NCI-H2171 treated with DMSO at 0.1 percent for 48 hours (cell line): Measurements from ENCODE around the gene HLA-DPA1.

Source experiments
- DNase-seq: peaks from one replicate; lab custom pipeline; 2025; lab: John Stamatoyannopoulos, UW

HLA-DPA1 gene

DNA sequence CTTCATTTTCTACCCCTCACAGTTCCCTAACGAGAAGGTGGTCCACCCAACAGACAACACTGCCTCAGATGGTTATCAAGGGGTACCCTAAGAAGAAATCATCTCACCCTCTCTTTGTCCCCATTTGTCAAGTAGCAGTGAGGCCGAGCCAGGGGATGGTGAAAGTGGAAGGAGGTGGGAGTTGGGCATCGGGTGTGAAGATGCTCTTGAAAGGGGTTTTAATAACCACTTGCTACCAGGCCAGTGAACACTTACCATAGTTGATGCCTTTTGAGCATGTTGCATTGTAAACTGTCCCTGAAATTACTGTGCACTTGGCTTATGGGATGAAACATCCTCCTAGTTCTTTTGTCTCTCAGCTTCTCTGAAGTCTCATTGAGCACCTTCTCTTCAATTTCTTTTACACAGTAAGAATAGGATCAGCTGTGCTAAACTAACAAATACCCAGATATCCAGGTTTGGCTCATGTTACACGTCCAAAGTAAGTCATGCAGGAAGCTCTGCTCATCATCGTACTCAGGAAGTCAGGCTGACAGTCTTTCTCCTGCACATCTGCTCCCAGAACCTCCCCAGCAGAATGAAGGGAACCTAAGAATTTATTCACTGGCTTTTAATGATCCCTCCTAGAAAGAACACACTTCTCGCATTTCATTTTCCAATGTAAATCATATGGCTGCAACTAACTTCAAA, 15.6 kb upstream of the HLA-DPA1 start:
- DNase-seq: peak; percentile 5

DNA sequence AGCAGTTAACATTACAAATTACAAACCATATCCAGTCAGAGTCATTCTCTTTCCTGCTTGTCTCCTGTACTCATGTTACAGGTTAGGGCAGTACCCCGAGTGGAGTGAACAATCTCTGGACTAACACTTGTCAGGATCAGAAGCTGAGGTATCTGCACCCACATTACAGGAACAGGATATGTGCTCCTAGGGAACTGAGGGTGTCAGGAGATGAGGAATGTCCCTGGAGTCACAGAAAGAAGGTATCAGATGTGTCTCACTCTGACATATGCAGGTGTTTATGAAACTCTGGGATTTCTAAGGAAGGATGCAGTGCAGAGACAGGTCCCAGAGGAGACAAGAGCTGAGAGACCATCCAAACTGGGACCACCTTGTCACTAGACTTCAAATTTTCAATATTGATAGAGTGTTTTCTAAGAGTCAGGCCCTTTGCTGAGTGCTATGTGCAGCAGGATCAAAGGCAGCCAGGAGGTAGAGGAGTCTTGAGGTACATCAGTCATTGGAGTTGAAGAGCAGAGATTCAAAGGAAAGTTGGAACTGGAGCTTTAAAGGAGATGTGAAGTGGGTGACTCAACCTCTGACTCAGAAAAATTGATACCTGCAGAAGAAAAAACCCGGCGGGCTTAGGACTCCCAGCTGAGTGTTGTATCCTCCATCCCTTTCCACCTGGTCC, 14.9 kb upstream of the HLA-DPA1 start:
- DNase-seq: no peak

DNA sequence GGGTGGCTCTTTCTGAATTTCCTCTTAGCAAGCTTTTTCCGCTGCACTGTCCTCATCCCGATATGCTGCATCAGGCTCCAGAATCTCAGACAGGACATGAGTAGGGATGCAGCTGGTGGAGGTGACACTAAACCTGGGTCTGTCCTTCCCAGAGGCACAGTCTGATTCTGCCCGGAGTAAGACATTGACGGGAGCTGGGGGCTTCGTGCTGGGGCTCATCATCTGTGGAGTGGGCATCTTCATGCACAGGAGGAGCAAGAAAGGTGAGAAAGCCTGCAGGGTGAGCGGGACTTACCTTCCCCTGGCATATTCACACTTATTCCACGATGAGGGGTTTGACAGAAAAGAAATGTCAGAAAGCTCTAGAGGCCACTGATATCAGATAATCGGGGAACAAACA, 12.2 kb upstream of the HLA-DPA1 start:
- no peak for DNase-seq

DNA sequence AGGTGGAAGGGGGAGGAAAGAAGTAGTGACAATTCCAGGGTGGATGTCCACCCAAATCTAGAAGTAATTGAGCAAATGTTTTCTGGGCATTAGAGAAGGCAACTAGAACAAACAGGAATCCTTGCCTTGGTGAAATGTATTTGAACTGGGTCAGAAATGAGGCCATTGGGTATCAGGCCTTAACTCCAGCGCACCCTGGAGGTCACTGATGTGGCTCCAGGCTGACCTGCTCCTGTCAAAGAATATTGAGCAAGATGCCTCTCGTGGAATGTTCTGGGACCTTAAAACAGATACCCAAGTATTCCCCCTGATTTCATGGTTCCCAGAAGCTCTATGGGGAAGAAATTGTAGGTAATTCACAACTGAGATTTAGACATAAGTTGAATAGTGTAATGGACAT, 9.3 kb upstream of the HLA-DPA1 start:
- no peak for DNase-seq

DNA sequence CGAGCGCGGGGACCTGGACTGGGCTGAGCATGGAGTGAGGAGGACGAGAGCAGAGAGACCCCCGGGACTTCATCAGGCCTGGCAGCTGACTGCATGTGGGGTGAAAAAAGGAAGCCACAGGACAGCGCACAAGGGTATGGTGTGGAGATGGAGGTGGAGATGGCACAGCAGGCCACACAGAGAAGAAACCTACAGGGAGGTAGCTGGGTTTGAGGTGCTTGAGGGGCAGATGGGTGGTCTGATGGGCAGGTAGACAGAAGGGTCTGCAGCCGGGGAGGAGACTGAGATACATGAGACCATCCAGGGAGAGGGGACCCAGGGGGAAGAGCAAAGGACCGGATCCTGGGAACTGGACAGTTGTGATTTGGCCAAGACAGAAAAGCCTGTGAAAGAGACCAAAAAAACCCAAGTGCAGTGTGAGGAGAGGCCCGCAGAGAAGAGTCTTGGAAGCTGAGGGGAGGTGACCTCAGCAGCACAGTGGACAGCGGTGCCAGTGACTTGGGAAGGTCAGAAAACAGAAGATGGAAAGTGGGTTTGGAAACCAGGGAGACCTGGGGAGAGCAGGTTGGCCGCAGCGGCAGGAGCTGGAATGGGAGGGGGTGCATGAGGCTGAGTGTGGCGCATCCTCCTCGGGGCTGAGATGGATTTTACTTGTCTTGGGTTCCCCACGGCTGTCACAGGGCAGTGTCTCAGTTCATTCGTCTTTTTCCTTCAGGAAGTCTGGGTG, 7.8 kb upstream of the HLA-DPA1 start:
- DNase-seq: no peak

DNA sequence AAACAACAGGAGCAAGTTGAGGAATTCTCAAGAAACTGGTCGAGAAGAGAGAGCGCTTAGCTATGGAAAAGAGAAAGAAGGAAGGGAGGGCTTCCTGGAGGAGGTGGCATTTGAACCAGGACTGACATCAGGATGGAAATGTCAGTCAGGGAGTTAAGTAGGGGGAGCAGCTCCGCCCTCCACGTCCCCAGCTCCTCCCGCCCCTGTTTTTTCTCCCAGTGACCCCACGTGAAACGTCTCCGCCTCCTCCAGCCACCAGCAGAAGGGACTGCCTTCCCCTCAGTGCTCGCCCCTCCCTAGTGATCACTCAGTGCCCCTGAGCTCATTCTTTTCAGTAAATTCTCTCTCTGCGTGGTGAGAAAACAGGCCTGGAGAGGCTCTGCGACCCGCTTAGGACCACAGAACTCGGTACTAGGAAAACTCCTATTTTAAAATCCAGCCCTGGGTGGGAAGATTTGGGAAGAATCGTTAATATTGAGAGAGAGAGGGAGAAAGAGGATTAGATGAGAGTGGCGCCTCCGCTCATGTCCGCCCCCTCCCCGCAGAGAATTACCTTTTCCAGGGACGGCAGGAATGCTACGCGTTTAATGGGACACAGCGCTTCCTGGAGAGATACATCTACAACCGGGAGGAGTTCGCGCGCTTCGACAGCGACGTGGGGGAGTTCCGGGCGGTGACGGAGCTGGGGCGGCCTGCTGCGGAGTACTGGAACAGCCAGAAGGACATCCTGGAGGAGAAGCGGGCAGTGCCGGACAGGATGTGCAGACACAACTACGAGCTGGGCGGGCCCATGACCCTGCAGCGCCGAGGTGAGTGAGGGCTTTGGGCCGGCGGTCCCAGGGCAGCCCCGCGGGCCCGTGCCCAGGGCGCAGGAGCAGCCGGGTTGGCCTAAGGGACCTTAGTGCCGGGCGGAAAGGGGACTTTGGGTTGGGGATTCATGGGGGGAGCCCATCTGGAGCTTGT, 7.0 kb upstream of the HLA-DPA1 start:
- no peak for DNase-seq

DNA sequence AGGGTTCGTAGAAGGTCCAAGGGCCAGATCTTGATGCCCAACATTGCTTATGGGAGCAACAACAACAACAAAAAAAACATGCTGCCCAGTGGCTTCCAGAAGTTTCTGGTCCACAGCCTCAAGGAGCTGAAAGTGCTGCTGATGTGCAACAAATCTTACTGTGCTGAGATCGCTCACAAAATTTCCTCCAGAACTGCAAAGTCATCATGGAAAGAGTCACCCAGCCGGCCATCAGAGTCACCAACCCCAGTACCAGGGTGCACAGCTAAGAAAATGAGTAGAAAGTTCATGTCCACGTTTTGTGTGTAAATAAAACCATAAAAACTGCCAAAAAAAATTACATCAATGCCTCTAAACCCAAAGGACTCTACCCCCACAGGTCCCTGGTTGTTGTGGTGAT, 6.1 kb upstream of the HLA-DPA1 start:
- no peak for DNase-seq

DNA sequence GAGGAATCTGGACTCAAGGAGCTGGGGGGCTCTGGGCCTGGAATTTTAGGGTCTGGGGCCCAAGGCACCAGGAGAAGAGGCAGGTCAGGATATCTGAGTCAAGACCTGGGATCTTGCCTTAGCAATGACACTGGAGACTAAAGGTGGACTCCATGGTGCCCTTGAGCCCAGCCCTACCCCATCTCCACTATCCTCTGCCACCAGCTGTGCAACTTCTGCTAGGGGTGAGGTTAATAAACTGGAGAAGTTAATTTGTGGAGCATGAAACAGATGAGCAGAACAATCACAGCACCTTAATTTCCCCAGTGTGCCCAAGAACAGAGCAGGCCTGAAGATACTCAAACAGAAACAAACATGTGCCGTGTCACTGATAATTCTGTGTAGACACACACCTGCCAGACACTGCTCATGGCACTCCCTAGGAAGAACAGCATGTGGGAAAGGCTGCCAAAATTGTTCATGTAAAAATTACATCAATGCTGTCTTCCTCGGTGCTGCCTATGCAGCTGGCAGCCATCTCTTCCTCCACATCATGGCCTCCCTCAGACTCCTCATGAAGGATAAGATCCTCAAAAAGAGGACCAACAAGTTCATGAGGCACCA, 5.6 kb upstream of the HLA-DPA1 start:
- no peak for DNase-seq

DNA sequence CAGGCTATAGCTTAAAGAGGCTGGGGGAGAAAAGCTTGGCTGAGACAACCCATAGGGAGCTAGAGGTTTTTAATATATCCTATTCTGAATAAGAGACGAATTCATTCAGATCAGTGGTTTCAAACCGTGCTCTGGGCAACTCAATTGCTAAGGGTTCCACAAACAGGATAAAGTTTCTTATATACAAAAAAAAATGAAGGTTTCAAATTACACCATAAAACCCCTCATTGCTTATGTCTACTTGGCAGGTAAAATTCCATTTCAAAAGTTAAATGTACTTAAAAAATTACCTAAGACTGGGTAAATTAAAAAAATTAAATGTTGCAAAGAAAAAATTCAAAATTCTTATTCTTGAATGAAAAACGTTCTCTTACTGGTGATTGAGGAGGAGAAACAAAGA, 5.0 kb upstream of the HLA-DPA1 start:
- no peak for DNase-seq

DNA sequence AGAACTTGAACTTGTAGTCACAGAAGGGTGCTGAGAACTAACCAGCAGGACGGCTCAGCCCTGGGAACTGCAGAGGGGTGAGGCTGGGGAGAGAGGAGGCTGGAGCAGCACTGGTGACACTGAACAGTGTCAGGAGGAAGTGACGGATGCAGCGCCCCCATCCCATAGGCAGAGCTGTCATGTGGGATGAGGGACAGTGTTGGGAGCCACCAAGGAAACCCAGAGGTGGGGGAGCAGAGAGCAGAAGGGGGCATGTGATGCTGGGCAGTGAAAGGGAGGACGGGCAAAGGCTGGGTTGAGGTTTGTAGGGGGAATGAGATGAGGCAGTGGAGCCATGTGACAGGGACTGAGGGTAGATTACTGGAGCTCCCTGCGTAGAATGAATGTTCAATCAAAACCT, 4.5 kb upstream of the HLA-DPA1 start:
- DNase-seq: no peak

DNA sequence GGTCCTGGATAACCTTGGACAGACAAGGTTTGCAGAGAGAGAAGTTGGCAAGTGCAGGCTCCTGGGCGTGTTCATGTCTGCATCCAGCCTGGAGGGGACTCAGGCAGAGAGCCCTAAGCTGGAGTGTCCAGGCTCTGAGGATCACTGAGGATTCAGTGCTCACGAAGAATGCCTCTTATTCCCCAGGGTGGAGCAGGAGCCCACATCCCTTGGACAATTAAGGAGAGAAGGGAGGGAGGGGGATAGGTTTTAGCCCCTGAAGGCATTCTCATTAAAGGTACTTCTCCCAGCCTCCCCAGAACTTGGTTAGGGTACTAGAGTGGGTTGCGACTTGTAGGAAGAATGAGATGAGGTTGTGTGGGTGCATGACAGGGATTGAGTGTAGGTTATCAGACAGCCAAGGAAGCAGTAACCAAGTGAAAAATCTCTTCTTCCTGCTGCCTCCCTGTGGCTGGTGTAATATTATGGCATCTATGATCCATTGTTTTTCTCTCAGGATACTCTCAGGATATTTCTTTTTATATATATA, 3.0 kb upstream of the HLA-DPA1 start:
- no peak for DNase-seq

DNA sequence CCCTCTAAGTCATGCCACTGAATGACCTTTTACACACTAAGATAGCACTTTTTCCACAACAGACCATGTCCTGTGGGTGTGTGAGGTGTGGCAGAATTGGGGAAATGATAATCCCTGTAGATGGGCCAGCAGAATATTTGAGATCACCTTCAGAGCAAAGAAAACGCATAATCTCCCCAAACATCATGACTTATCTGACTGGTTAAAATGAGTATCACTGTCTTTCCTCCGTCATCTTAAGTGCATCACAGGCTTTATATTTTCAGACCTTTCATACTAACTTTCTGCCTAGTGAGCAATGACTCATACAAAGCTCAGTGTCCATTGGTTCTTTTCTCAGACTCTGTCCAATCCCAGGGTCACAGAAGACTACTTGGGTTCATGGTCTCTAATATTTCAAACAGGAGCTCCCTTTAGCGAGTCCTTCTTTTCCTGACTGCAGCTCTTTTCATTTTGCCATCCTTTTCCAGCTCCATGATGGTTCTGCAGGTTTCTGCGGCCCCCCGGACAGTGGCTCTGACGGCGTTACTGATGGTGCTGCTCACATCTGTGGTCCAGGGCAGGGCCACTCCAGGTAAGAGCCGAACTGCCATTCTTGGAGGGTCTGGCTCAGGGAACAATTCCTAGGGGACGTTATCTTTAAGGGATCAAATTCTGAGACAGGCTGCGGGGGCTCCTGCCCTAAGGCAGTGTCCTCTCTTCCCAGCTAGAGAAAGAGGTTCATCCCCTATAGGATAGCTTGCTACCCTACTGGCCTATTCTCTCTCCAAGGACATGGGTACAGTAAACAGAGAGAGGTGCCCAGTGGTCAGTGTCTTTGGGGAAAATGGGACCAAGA, 2.3 kb upstream of the HLA-DPA1 start, which contains the start of gene HLA-DPB1:
TSS of gene HLA-DPB1 (plus strand) at position 423 of the 838 bp plus-strand sequence. CDS start at position 475, 52 bp downstream.
- DNase-seq: no peak

DNA sequence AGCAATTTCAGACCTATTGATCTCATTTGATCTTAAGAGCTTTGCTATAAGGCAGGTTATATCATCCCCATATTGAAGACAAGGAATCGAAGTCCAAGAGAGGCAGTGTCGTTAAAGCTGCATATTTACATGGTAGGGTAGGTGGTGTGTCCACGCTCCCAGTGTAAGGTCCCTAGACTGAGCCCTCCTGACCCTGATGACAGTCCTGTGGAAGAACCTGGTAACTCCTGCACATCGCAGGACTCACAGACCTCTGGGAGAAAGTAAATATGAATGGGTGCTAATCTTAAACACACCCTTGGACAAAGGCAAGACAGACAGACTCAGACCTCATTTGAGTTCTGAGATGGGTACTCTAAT, 1.7 kb upstream of the HLA-DPA1 start:
- no peak for DNase-seq

DNA sequence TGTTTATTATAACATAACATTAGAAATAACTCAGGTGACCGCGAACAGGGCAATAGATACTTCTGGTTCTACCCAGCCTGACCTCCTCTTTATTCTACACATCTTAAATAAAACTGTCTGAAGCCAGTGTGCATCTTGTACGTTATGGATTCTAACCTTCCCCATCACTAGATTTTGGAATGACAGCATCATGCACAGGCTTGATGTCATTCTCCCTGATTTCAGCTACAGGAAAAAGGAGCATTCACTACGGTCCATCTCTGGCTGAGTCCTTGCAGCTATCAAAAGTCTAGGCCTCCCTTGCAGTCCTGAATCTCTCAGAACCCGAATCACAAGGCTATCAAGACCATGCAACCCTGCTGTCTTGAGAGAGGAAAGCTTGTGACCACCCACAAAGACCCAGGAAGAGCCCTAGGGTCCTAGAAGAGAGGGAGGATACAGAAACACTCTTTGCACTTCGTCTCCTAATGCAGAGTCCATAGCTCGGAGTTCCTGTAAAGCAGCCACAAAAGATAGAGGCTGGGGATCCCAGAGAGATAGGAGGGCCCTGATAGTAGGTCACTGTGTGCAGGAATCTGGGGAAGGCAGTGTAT, 845 bp downstream of the HLA-DPA1 start:
- DNase-seq: no peak

DNA sequence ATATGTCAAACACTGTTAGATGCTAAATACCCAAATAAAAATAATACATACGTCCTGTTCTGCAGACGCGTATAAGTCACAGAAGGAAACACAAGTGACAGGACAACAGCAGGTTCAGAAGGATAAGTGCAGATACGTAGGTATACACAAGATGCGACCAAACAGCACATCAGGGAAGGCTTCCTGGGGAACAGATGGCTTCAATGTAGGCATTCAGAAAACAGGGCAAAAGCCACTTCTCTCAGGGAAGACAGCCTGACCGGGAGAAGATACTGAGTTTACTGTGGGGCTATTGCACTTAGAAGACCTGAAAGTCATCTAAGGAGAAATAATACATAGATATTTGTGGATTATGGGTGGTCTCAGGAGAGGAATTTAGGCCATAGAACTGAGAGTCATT, 1.9 kb downstream of the HLA-DPA1 start:
- peak; percentile 36 for DNase-seq

DNA sequence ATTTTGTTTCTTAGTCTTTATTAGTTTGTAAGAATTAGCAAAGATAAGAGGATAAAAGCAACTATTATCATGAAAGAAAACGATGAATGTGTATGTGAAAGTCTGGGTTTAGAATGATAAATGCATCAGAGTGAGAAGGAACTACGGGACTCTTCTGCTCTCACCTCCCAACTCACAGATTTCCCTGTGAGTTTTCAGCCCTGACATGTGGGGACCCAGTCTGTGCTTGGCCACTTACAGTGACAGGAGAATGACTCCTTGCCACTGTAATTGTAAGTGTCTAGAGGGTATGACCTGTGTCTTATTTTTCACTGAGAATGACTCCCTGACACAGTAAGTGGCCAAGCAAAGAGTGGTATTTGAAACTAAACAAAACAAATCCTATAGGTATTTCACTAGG, 2.5 kb downstream of the HLA-DPA1 start:
- no peak for DNase-seq

DNA sequence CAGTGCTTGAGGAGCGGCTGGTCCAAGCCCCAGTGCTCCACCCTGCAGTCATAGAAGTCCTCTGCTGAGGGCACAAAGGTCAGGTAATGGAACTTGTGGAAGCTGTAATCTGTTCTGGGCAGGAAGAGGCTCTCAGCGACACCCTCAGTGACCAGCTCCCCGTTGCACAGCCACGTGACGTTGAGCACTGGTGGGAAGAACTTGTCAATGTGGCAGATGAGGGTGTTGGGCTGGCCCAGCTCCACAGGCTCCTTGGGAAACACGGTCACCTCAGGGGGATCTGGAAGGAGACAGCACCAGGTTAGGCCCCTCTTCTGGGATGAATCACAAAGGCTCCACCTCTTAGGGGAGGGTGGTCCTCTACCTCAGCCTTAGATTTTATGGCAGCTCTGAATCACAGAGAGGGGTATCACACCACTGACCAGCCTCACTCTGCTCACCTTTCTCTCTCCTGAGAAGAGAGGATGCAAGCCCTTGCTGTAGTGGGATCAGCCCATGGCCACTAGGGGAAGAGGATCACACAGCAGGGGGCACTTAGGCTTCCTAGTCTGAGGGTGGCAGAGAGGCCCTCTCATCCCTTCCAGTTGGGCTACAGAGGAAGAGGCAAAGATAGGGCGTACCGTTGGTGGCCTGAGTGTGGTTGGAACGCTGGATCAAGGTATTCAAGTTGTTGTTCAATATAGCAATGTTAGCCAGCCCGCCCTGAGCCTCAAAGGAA, 4.3 kb downstream of the HLA-DPA1 start:
- no peak for DNase-seq

DNA sequence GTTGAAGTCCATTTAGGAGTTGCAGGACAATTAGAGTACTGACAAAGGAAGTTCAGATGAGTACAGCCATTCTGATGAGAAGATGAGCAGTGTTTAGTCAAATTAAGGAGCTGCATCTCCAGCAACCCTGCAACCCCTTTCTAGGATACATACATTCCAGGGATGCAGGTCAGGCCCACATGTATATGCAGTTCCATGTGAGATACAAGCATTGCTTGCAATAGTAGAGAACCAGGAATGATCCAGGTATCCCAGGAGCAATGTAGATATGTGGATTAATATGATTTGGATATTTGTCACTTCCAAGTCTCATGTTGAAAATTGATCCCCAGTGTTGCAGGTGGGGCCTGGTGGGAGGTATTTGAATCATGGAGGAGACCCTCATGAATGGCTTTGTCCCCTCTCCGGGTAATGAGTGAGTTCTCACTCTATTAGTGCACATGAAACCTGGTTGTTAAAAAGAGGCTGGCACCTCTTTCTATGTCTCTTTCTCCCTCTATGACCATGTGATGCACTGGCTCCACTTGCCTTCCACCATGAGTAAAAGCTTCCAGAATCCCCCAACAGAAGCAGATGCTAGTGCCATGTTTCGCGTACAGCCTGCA, 6.4 kb downstream of the HLA-DPA1 start:
- DNase-seq: no peak

DNA sequence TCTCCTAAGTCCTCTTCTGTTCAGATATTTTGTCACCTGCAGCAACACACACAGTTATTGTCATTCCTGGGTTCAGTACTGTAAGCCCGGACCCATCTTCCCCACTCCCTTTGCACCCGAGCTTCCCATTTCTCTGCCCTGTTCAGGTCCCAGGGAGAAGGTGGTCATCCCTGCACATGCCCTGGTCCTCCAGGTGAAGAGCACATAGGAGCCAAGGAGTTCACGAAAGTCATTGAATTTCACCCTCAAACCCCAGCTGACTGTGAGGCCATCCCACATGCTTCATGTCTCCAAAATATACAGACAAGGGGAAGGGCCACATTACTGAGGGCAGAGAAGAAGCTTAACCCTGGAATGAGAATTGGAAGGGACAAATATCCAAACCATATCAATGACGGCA, 8.1 kb downstream of the HLA-DPA1 start:
- no peak for DNase-seq
